K562 (cell line): ENCODE measurements around the gene CIART. TPM values are rescaled to one million over a fixed set of nuclear protein-coding genes. Genes with fewer than 3 reads are reported as not detected.

ENCODE experiments used
- CAMTA2 ChIP-seq: fragments of 250-450 bp; sonication (Bioruptor Pico); conservative IDR thresholded peaks from 2 replicates; pipeline ENCODE4 v1.5.1; 2022
- E2F8 ChIP-seq: fragments of 450-650 bp; IDR thresholded peaks from 2 replicates; pipeline ENCODE4 v1.7.1; 2018; ENCODE audit warnings: mild to moderate bottlenecking, low read depth; ENCODE audit not compliant: partially characterized antibody
- MAFK ChIP-seq: IDR thresholded peaks from 2 replicates; pipeline ENCODE4 v1.6.1; 2011; ENCODE audit warnings: low read length, improper control_type of control experiment
- SIRT6 ChIP-seq: IDR thresholded peaks from one replicate; pipeline ENCODE4 v1.6.1; 2012; ENCODE audit warnings: low read depth, mild to moderate bottlenecking, control low read depth, inconsistent platforms, low read length, moderate library complexity
- SRSF3 ChIP-seq: fragments of 200-400 bp; formaldehyde crosslinking; IDR thresholded peaks from 2 replicates; pipeline ENCODE4 v1.6.1; 2016; ENCODE audit warnings: mild to moderate bottlenecking, low read length, moderate library complexity; ENCODE audit not compliant: insufficient read depth
- TCFL5 ChIP-seq: fragments of 250-450 bp; sonication (Bioruptor Pico); conservative IDR thresholded peaks from 2 replicates; pipeline ENCODE4 v1.6.1; 2021; ENCODE audit warnings: mild to moderate bottlenecking, moderate library complexity, matching md5 sums
- ZEB2 ChIP-seq: fragments of 450-650 bp; IDR thresholded peaks from 2 replicates; pipeline ENCODE4 v1.6.1; 2016
- ZKSCAN8 ChIP-seq: fragments of 200-800 bp; sonication (Bioruptor generic); IDR thresholded peaks from 2 replicates; pipeline ENCODE4 v1.6.1; 2016; ENCODE audit warnings: missing genetic modification characterization, missing compliant biosample characterization
- ZNF217 ChIP-seq: sonication (generic); formaldehyde crosslinking; IDR thresholded peaks from 2 replicates; pipeline ENCODE4 v1.8.0; 2022; ENCODE audit warnings: mild to moderate bottlenecking, missing genetic modification reagents
- ZNF644 ChIP-seq: fragments of 200-800 bp; sonication (Bioruptor generic); IDR thresholded peaks from 2 replicates; pipeline ENCODE4 v1.6.1; 2016; ENCODE audit warnings: low read depth, missing genetic modification characterization, missing compliant biosample characterization
- ZSCAN29 ChIP-seq: fragments of 450-650 bp; IDR thresholded peaks from 2 replicates; pipeline ENCODE4 v1.6.1; 2017
- polyA plus RNA-seq, 8 experiments: library from polyadenylated mRNA; depleted of rRNA in 4 of 8; stranded (reverse) in 5 of 8; unstranded in 3 of 8; fragments of >200 nt; fragmentation: Nextera tagmentation in 2 of 8; fragmentation: Illumina TruSeq in 1 of 8; extraction: Ambion mirVana in 2 of 8; extraction: Trizol in 1 of 8; gene quantifications; 2 replicates each; pipeline versions ENCODE4 v1.2.1 to v1.2.3, GENCODE V29; 2011 to 2014; ENCODE audit warnings: inconsistent platforms in 1 of 8, missing spikeins in 1 of 8
- total RNA-seq, 7 experiments: library from RNA; depleted of rRNA in 6 of 7; stranded (reverse); fragments of >200 nt in 6 of 7; fragmentation: Illumina TruSeq in 2 of 7; extraction: Trizol in 2 of 7; gene quantifications; 2 replicates each; pipeline versions ENCODE4 v1.2.1 to v1.2.3, GENCODE V29; 2011 to 2021; ENCODE audit warnings: low replicate concordance in 1 of 7
- TF ChIP-seq, protein P1 (sequence below): fragments of 450-650 bp; formaldehyde crosslinking; conservative IDR thresholded peaks from 2 replicates; pipeline ENCODE4 v1.4.0; 2022; ENCODE audit warnings: mild to moderate bottlenecking, missing genetic modification characterization
- TF ChIP-seq, protein P2 (sequence below): fragments of 450-650 bp; IDR thresholded peaks from 2 replicates; pipeline ENCODE4 v1.6.1; 2017; ENCODE audit warnings: mild to moderate bottlenecking, moderate library complexity
- TF ChIP-seq, protein P3 (sequence below): sonication (generic); formaldehyde crosslinking; IDR thresholded peaks from 2 replicates; pipeline ENCODE4 v1.8.1; 2023; ENCODE audit warnings: mild to moderate bottlenecking, missing genetic modification reagents
- TF ChIP-seq, protein P4 (sequence below): sonication (generic); formaldehyde crosslinking; IDR thresholded peaks from 2 replicates; pipeline ENCODE4 v1.4.0; 2020; ENCODE audit warnings: mild to moderate bottlenecking, missing genetic modification reagents
- TF ChIP-seq, protein P5 (sequence below): fragments of 250-450 bp; sonication (Bioruptor Pico); IDR thresholded peaks from 2 replicates; pipeline ENCODE4 v1.4.0; 2020; ENCODE audit warnings: mild to moderate bottlenecking

Gene CIART
- total and polyA plus RNA-seq, 9 of the 15 experiments (the other 6 are each of a cell fraction or from before 2014, with no cell fraction given): 0.07 to 0.35 (median 0.19) TPM; not detected in 2

- TF ChIP-seq, protein P1, sequence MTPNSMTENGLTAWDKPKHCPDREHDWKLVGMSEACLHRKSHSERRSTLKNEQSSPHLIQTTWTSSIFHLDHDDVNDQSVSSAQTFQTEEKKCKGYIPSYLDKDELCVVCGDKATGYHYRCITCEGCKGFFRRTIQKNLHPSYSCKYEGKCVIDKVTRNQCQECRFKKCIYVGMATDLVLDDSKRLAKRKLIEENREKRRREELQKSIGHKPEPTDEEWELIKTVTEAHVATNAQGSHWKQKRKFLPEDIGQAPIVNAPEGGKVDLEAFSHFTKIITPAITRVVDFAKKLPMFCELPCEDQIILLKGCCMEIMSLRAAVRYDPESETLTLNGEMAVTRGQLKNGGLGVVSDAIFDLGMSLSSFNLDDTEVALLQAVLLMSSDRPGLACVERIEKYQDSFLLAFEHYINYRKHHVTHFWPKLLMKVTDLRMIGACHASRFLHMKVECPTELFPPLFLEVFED: no peak
- TF ChIP-seq ZNF217 (CRISPR knock-in tag) (no peak), MAFK (no peak), SIRT6 (no peak), ZKSCAN8 (CRISPR knock-in tag) (no peak), ZNF644 (tag) (peak; percentile 59; the same call in 1 of the 2 replicates), ZSCAN29 (no peak), SRSF3 (no peak), TCFL5 (no peak), CAMTA2 (no peak), E2F8 (peak; percentile 65), ZEB2 (no peak)
- TF ChIP-seq, protein P2, sequence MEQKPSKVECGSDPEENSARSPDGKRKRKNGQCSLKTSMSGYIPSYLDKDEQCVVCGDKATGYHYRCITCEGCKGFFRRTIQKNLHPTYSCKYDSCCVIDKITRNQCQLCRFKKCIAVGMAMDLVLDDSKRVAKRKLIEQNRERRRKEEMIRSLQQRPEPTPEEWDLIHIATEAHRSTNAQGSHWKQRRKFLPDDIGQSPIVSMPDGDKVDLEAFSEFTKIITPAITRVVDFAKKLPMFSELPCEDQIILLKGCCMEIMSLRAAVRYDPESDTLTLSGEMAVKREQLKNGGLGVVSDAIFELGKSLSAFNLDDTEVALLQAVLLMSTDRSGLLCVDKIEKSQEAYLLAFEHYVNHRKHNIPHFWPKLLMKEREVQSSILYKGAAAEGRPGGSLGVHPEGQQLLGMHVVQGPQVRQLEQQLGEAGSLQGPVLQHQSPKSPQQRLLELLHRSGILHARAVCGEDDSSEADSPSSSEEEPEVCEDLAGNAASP: no peak
- TF ChIP-seq, protein P3, sequence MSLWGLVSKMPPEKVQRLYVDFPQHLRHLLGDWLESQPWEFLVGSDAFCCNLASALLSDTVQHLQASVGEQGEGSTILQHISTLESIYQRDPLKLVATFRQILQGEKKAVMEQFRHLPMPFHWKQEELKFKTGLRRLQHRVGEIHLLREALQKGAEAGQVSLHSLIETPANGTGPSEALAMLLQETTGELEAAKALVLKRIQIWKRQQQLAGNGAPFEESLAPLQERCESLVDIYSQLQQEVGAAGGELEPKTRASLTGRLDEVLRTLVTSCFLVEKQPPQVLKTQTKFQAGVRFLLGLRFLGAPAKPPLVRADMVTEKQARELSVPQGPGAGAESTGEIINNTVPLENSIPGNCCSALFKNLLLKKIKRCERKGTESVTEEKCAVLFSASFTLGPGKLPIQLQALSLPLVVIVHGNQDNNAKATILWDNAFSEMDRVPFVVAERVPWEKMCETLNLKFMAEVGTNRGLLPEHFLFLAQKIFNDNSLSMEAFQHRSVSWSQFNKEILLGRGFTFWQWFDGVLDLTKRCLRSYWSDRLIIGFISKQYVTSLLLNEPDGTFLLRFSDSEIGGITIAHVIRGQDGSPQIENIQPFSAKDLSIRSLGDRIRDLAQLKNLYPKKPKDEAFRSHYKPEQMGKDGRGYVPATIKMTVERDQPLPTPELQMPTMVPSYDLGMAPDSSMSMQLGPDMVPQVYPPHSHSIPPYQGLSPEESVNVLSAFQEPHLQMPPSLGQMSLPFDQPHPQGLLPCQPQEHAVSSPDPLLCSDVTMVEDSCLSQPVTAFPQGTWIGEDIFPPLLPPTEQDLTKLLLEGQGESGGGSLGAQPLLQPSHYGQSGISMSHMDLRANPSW: no peak
- TF ChIP-seq, protein P4, sequence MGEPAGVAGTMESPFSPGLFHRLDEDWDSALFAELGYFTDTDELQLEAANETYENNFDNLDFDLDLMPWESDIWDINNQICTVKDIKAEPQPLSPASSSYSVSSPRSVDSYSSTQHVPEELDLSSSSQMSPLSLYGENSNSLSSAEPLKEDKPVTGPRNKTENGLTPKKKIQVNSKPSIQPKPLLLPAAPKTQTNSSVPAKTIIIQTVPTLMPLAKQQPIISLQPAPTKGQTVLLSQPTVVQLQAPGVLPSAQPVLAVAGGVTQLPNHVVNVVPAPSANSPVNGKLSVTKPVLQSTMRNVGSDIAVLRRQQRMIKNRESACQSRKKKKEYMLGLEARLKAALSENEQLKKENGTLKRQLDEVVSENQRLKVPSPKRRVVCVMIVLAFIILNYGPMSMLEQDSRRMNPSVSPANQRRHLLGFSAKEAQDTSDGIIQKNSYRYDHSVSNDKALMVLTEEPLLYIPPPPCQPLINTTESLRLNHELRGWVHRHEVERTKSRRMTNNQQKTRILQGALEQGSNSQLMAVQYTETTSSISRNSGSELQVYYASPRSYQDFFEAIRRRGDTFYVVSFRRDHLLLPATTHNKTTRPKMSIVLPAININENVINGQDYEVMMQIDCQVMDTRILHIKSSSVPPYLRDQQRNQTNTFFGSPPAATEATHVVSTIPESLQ: no peak
- TF ChIP-seq, protein P5, sequence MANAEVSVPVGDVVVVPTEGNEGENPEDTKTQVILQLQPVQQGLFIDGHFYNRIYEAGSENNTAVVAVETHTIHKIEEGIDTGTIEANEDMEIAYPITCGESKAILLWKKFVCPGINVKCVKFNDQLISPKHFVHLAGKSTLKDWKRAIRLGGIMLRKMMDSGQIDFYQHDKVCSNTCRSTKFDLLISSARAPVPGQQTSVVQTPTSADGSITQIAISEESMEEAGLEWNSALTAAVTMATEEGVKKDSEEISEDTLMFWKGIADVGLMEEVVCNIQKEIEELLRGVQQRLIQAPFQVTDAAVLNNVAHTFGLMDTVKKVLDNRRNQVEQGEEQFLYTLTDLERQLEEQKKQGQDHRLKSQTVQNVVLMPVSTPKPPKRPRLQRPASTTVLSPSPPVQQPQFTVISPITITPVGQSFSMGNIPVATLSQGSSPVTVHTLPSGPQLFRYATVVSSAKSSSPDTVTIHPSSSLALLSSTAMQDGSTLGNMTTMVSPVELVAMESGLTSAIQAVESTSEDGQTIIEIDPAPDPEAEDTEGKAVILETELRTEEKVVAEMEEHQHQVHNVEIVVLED (CRISPR knock-in tag): no peak
Measured at GRCh38 chr1:150268705-150269403, 13.5 kb upstream of the CIART start, which contains the start of gene APH1A (continued).
